Breast epithelium (tissue), 4 donors: ENCODE results near the gene HLA-DMA. TPM values are rescaled to one million over a fixed set of nuclear protein-coding genes. Genes with fewer than 3 reads are reported as not detected.

ENCODE experiments used
- DNase-seq, 2 donors: peaks; one replicate each; pipeline ENCODE4 v3.0.0-alpha.2; 2019; ENCODE audit warnings: low spot score in 2 of 2
- H3K27ac ChIP-seq, 2 donors: fragments of 200-600 bp; sonication (generic) in 1 of 2; one replicate each; pipeline ENCODE4 v1.5.1; 2016 to 2019; ENCODE audit warnings: mild to moderate bottlenecking in 1 of 2
- H3K27me3 ChIP-seq, 2 donors: fragments of 200-600 bp; sonication (generic) in 1 of 2; one replicate each; pipeline versions ENCODE4 v1.5.1 to v1.6.0; 2017 to 2019; ENCODE audit warnings: control low read depth in 1 of 2, mild to moderate bottlenecking in 1 of 2
- H3K36me3 ChIP-seq: fragments of 200-600 bp; one replicate; pipeline ENCODE4 v1.5.1; 2019
- H3K4me1 ChIP-seq, 2 donors: fragments of 200-600 bp; sonication (generic); one replicate each; pipeline ENCODE4 v1.5.1; 2016 to 2019; ENCODE audit warnings: control low read depth in 1 of 2
- H3K4me3 ChIP-seq, 3 donors: fragments of 200-600 bp; sonication (generic); 1 replicate in 2 of 3; 2 replicates in 1 of 3; pipeline ENCODE4 v1.5.1; 2016 to 2019; ENCODE audit warnings: mild to moderate bottlenecking in 3 of 3, moderate library complexity in 2 of 3
- H3K9me3 ChIP-seq, 2 donors: fragments of 200-600 bp; sonication (generic) in 1 of 2; one replicate each; pipeline ENCODE4 v1.5.1; 2016 to 2019; ENCODE audit warnings: control low read depth in 1 of 2
- POLR2A ChIP-seq: fragments of 450-650 bp; IDR thresholded peaks from one replicate; pipeline ENCODE4 v1.6.1; 2016; ENCODE audit warnings: antibody characterized with exemption, mild to moderate bottlenecking, moderate library complexity
- POLR2AphosphoS5 ChIP-seq, 3 donors: sonication (generic); formaldehyde crosslinking; IDR thresholded peaks; one replicate each; pipeline ENCODE4 v1.6.1; 2017; ENCODE audit warnings: antibody characterized with exemption in 3 of 3
- intact Hi-C: fragments of 100-400 bp; cut with DNase I; formaldehyde crosslinking; loops from one replicate; pipeline ENCODE4 v1.15.1; 2023; ENCODE audit warnings: low total_unique reads
- total RNA-seq, 3 donors: library from RNA; depleted of rRNA; stranded (reverse); fragments of >200 nt; gene quantifications; one replicate each; pipeline ENCODE4 v1.1.0, GENCODE V29; 2016
- TF ChIP-seq, protein P1 (sequence below), 3 donors: fragments of 450-650 bp; IDR thresholded peaks; one replicate each; pipeline ENCODE4 v1.5.1; 2016 to 2017; ENCODE audit warnings: antibody characterized with exemption in 3 of 3, mild to moderate bottlenecking in 3 of 3, moderate library complexity in 3 of 3

Gene HLA-DMA
- 10 to 100 TPM; 28.5 to 41.9 (median 30.9) TPM for total RNA-seq

DNA sequence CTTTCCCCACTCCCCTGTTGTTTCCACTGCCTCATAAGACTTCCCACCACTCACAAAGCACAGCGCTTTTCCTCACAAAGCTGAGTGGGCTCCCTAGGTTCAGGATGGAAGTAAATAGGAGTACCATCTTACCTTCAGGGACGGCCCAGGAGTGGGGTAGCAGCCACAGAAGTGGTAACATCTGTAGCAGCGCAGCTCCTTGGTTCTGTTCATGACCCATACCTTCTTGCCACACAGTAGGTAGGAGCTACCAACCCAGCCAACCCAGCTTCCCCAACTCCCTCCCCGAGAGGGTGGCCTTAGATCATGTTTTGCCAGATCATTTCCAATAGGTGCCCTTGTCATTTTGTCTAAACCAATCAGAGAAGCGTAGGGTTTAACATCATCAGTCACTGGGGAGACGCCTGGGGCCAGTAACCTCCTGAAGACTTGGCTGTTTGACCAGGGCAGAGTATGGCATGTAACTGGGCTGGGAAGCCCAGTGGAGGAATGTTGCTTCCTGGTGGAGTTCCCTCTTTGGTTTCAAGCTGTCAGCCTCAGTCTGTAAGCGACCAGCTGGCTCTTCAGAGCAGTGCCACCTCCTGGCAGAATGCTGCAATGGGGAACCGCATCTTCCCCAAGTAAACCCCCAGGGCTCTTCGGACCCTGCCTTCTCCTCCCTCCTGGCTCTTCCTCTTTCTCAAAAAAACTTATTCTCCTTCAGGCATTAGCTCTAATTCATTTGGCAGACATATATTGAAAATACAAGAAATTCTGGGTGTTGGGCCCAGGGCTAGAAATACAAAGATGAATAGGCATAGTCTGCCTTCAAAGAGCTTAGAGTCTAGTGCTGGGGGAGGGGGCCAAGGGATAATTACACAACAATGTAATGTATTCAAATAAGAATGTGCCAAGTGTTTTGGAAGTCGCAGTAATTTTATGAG is at the start of gene HLA-DMA:
Gene HLA-DMA (minus strand): TSS at position 281 of the 923 bp plus-strand sequence. CDS start 61 bp downstream, at position 220.
- Histone ChIP-seq H3K9me3 (no peaks in the 10 kb centered on the region), H3K27ac (peak within 1 kb of the TSS; percentile 71 to 73), H3K27me3 (no peaks in the 10 kb centered on the region), H3K4me3 (peak within 1 kb of the TSS; percentile 16 to 35 (median 34)), H3K4me1 (no peaks in the 10 kb centered on the region), H3K36me3 (no peaks in the 10 kb centered on the region)
- TF ChIP-seq, protein P1, sequence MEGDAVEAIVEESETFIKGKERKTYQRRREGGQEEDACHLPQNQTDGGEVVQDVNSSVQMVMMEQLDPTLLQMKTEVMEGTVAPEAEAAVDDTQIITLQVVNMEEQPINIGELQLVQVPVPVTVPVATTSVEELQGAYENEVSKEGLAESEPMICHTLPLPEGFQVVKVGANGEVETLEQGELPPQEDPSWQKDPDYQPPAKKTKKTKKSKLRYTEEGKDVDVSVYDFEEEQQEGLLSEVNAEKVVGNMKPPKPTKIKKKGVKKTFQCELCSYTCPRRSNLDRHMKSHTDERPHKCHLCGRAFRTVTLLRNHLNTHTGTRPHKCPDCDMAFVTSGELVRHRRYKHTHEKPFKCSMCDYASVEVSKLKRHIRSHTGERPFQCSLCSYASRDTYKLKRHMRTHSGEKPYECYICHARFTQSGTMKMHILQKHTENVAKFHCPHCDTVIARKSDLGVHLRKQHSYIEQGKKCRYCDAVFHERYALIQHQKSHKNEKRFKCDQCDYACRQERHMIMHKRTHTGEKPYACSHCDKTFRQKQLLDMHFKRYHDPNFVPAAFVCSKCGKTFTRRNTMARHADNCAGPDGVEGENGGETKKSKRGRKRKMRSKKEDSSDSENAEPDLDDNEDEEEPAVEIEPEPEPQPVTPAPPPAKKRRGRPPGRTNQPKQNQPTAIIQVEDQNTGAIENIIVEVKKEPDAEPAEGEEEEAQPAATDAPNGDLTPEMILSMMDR (IDR thresholded peaks at IDR 0.05), result peak; percentile 65 to 83 (median 79)
- TF ChIP-seq POLR2AphosphoS5 (IDR thresholded peaks at IDR 0.05), result peak; percentile 28 to 64 (median 47)
- TF ChIP-seq POLR2A, result no peak
- intact Hi-C loops, result loop anchor here (5.0 to 10.0 kb wide), 2 partner anchors 68 to 834 kb away; partner anchors contain the start of gene LEMD2
- peak; percentile 86 to 92 for DNase-seq

DNA sequence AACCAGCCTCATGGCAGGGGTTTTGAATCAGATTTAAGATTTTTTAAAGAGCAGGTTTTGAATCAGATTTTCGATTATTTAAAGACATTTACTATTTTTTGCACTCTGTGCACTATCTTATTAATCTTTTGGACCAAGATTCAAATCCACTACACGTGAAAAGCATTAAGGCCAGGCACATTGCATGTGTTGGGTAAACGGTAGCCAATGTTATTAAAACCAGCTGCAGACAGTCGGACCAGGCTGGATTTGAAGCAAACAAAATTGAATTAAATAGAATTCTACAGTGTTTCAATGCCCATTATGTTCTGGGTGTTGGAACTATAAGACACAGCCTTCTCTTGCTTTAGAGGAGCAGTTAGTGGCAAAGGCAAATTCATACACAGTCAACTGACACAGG is 48.8 kb upstream of the HLA-DMA start:
- TF ChIP-seq POLR2A (no peak), POLR2AphosphoS5 (IDR thresholded peaks at IDR 0.05) (no peak)
- TF ChIP-seq, protein P1 (IDR thresholded peaks at IDR 0.05), result no peak
- no peaks in the 10 kb centered on the region for H3K9me3 ChIP-seq
- DNase-seq, result no peak
- no peaks in the 10 kb centered on the region for H3K27me3 ChIP-seq
- no peaks in the 10 kb centered on the region for H3K36me3 ChIP-seq
- no peak overlapping the region for H3K4me3 ChIP-seq
- no peak overlapping the region for H3K27ac ChIP-seq
- no peaks in the 10 kb centered on the region for H3K4me1 ChIP-seq
- intact Hi-C loops, result no loop called here

DNA sequence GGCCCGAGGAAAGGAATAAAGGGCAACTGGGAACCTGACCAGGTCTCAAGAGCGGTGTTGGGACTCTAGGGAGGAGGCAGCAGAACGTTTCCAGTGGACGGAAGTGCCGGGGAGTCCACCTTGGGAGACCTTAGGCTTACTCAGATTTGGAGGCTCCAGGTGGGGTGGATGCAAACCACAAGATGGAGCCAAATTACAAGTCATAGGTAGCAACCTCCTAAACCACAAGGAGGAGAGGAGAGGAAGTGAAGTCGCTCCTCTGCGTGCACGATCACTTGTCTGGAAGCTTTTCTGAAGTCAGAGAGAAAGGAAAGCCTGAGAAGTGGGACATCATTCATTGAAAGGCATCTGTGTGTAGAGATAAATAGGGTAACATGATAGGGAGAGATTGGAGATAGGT is 47.2 kb upstream of the HLA-DMA start:
- TF ChIP-seq, protein P1 (IDR thresholded peaks at IDR 0.05), result no peak
- TF ChIP-seq POLR2A (no peak), POLR2AphosphoS5 (IDR thresholded peaks at IDR 0.05) (no peak)
- H3K36me3 ChIP-seq, result no peaks in the 10 kb centered on the region
- no peaks in the 10 kb centered on the region for H3K27me3 ChIP-seq
- DNase-seq, result no peak
- H3K9me3 ChIP-seq, result no peaks in the 10 kb centered on the region
- intact Hi-C loops, result no loop called here
- H3K4me1 ChIP-seq, result no peaks in the 10 kb centered on the region
- no peak overlapping the region for H3K4me3 ChIP-seq
- H3K27ac ChIP-seq, result no peak overlapping the region

DNA sequence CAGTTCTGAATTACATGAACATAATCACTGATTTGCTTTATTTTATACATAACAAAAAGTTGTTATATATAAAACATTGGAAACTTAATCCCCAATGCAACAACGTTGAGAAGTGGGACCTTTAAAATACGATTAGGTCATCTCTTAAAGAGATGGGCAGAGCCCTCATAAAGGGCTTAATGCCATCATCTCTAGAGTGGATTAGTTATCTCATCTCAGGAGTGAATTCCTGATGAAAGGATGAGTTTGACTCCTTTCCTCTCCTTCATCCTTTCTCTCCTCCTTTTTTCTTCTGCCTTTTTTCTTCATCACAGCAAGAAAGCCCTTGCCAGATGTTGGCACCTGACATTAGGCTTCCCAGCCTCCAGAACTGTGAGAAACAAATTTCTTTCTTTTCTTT is 42.6 kb upstream of the HLA-DMA start:
- no peak for DNase-seq
- Histone ChIP-seq H3K4me1 (no peaks in the 10 kb centered on the region), H3K36me3 (no peaks in the 10 kb centered on the region), H3K27ac (no peak overlapping the region), H3K27me3 (no peaks in the 10 kb centered on the region), H3K9me3 (no peaks in the 10 kb centered on the region), H3K4me3 (no peak overlapping the region)
- intact Hi-C loops, result no loop called here
- TF ChIP-seq POLR2AphosphoS5 (IDR thresholded peaks at IDR 0.05) (no peak), POLR2A (no peak)
- TF ChIP-seq, protein P1 (IDR thresholded peaks at IDR 0.05), result no peak

DNA sequence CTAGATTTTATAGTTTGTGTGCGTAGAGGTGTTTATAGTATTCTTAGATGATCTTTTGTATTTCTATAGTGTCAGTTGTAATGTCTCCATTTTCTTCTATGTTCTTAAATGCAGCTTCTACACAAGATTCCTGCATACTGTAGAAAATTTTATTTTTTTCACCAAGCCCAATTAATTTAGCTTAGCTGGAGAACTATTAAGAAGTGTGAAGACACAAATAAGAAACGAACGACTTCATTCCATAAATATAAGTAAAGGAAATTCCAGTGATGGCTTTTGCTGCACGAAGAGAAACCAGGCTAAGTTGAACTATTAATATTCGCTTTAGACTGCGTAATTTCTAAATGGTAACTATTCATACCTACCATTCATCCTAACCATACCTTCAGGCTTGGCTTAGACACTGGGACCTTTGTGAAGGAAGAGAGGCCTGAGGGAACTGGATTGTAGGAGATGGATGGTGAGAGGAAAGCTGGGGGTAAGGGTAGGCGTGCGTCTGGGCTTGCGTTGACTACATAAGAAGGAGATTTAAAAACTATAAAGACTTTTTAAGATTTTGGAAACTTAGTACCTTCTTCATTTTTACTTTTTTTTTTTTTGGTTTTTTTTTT is 40.6 kb upstream of the HLA-DMA start:
- Histone ChIP-seq H3K27me3 (no peaks in the 10 kb centered on the region), H3K9me3 (no peaks in the 10 kb centered on the region), H3K4me1 (no peaks in the 10 kb centered on the region), H3K27ac (no peak overlapping the region), H3K36me3 (no peaks in the 10 kb centered on the region), H3K4me3 (no peak overlapping the region)
- TF ChIP-seq, protein P1 (IDR thresholded peaks at IDR 0.05), result no peak
- TF ChIP-seq POLR2A (no peak), POLR2AphosphoS5 (IDR thresholded peaks at IDR 0.05) (no peak)
- DNase-seq, result no peak
- intact Hi-C loops, result no loop called here
